SK-N-SH treated with all-trans-retinoic acid at 6 μM for 48 hours (cell line): Measurements from ENCODE around the gene USP6NL.

Source experiments
- ATAC-seq: fragments of 200-7000 bp; cut with Tn5 transposase; 3 replicates; pipeline ENCODE4 v1.9.1; 2020; ENCODE audit warnings: mild to moderate bottlenecking, moderate library complexity
- ARNTL ChIP-seq: fragments of 450-650 bp; formaldehyde crosslinking; IDR thresholded peaks from 2 replicates; pipeline ENCODE4 v1.5.0; 2020; ENCODE audit warnings: low read depth, mild to moderate bottlenecking, moderate library complexity, borderline replicate concordance
- CSDC2 ChIP-seq: fragments of 250-450 bp; sonication (Bioruptor Pico); IDR thresholded peaks from 2 replicates; pipeline ENCODE4 v1.5.0; 2020; ENCODE audit warnings: mild to moderate bottlenecking, moderate library complexity
- ESRRG ChIP-seq: fragments of 250-450 bp; sonication (Bioruptor Pico); IDR thresholded peaks from 2 replicates; pipeline ENCODE4 v1.6.1; 2021; ENCODE audit warnings: mild to moderate bottlenecking
- GLIS3 ChIP-seq: fragments of 250-450 bp; sonication (Bioruptor Pico); IDR thresholded peaks from 2 replicates; pipeline ENCODE4 v1.5.0; 2020; ENCODE audit warnings: mild to moderate bottlenecking, moderate library complexity
- ISL1 ChIP-seq: fragments of 250-450 bp; sonication (Bioruptor Pico); IDR thresholded peaks from 2 replicates; pipeline ENCODE4 v2.1.2; 2022; ENCODE audit warnings: mild to moderate bottlenecking, moderate library complexity
- RARB ChIP-seq: fragments of 250-450 bp; sonication (Bioruptor Pico); IDR thresholded peaks from 2 replicates; pipeline ENCODE4 v1.8.0; 2021; ENCODE audit warnings: mild to moderate bottlenecking, moderate library complexity
- SNAI2 ChIP-seq: fragments of 250-450 bp; sonication (Bioruptor Pico); IDR thresholded peaks from 2 replicates; pipeline ENCODE4 v1.5.0; 2020; ENCODE audit warnings: mild to moderate bottlenecking, moderate library complexity
- TOX ChIP-seq: fragments of 250-450 bp; sonication (Bioruptor Pico); IDR thresholded peaks from 2 replicates; pipeline ENCODE4 v1.8.0; 2021; ENCODE audit warnings: mild to moderate bottlenecking, moderate library complexity, borderline replicate concordance
- ZC3H10 ChIP-seq: fragments of 250-450 bp; sonication (Bioruptor Pico); IDR thresholded peaks from 2 replicates; pipeline ENCODE4 v1.5.1; 2021; ENCODE audit warnings: mild to moderate bottlenecking, moderate library complexity
- ZFP3 ChIP-seq: fragments of 250-450 bp; sonication (Bioruptor Pico); IDR thresholded peaks from 2 replicates; pipeline ENCODE4 v1.5.0; 2020; ENCODE audit warnings: mild to moderate bottlenecking, moderate library complexity
- ZFP30 ChIP-seq: fragments of 450-650 bp; formaldehyde crosslinking; IDR thresholded peaks from 2 replicates; pipeline ENCODE4 v1.5.0; 2022; ENCODE audit warnings: mild to moderate bottlenecking, moderate library complexity
- ZNF8 ChIP-seq: fragments of 450-650 bp; formaldehyde crosslinking; IDR thresholded peaks from 2 replicates; pipeline ENCODE4 v1.5.0; 2020; ENCODE audit warnings: mild to moderate bottlenecking, moderate library complexity
- TF ChIP-seq, protein P1 (sequence below): fragments of 250-450 bp; sonication (Bioruptor Pico); IDR thresholded peaks from 2 replicates; pipeline ENCODE4 v1.8.0; 2021; ENCODE audit warnings: low read depth, mild to moderate bottlenecking, moderate library complexity, borderline replicate concordance
- TF ChIP-seq, protein P2 (sequence below): fragments of 250-450 bp; sonication (Bioruptor Pico); IDR thresholded peaks from 2 replicates; pipeline ENCODE4 v1.5.1; 2021; ENCODE audit warnings: mild to moderate bottlenecking, moderate library complexity
- TF ChIP-seq, protein P3 (sequence below): fragments of 250-450 bp; sonication (Bioruptor Pico); IDR thresholded peaks from 2 replicates; pipeline ENCODE4 v1.5.1; 2020; ENCODE audit warnings: low read depth, mild to moderate bottlenecking, moderate library complexity
- TF ChIP-seq, protein P4 (sequence below): fragments of 250-450 bp; sonication (Bioruptor Pico); IDR thresholded peaks from 2 replicates; pipeline ENCODE4 v1.5.0; 2020; ENCODE audit warnings: mild to moderate bottlenecking, moderate library complexity

USP6NL gene

DNA sequence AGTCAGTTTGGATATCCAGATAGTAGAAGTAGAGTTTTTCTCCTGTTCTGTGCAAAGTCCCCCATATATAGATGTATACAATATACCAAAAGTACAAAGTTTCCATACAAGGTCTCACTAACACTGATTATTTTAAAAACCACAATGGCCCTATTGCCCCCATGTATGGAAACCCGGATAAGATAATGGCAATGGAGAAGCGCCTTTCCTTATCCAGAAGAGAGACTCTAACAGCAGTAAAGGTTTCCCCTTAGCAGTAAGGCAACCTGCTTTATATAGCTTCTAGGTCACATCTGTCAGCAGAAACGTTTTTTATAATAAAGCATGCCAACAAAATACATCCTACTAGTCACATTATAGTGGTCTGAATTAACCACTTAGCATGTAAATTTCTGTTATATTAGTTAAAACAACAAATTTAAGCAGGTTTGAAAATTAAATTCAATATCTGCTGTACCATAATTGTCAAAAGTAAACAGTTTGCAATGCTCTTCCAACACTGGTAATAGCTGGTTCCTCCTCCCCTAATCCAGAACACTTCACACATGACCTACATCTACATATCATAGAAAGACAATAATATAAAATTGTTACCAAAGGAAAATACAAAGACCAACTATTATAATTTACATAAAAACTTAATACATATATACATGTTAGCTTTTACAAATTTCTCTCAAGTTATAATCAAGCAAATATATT lies 22.4 kb downstream of the USP6NL start:
- ATAC-seq: no peak

DNA sequence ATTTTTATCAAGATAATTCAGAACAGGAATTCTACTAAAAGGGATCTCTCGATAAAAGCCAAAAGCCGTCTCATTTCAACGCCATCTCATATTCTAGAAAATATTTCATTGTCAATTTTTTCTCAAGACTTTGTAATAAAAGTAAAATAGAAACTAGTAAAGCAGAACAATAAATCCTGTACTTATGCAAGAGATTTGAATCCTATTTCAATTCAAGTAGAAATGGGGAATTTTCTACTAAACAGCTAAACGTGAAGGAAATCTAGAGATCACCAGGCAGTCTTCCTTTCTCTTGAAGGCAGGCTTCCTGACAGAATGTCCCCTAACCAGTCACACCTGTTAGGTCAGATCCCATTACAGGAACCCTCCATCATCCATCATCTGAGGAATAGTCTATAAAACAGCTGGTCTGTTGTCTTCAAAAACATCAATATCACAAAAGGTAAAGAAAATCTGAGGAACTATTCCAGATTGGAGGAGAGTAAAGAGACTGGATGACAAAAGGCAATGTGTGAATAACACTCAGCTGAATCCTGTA lies 23.7 kb downstream of the USP6NL start:
- TF ChIP-seq SNAI2 (CRISPR knock-in tag): no peak
- TF ChIP-seq ARNTL: no peak
- no peak for ATAC-seq

More for the DNA sequence above, 22.4 kb downstream of the USP6NL start:
- no peak for TF ChIP-seq ARNTL
- no peak for TF ChIP-seq ZFP3 (CRISPR knock-in tag)
- TF ChIP-seq TOX (CRISPR knock-in tag): no peak
- TF ChIP-seq, protein P1, sequence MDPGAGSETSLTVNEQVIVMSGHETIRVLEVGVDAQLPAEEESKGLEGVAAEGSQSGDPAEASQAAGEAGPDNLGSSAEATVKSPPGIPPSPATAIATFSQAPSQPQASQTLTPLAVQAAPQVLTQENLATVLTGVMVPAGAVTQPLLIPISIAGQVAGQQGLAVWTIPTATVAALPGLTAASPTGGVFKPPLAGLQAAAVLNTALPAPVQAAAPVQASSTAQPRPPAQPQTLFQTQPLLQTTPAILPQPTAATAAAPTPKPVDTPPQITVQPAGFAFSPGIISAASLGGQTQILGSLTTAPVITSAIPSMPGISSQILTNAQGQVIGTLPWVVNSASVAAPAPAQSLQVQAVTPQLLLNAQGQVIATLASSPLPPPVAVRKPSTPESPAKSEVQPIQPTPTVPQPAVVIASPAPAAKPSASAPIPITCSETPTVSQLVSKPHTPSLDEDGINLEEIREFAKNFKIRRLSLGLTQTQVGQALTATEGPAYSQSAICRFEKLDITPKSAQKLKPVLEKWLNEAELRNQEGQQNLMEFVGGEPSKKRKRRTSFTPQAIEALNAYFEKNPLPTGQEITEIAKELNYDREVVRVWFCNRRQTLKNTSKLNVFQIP (CRISPR knock-in tag): no peak
- TF ChIP-seq CSDC2 (CRISPR knock-in tag): no peak
- TF ChIP-seq SNAI2 (CRISPR knock-in tag): no peak
- TF ChIP-seq, protein P2, sequence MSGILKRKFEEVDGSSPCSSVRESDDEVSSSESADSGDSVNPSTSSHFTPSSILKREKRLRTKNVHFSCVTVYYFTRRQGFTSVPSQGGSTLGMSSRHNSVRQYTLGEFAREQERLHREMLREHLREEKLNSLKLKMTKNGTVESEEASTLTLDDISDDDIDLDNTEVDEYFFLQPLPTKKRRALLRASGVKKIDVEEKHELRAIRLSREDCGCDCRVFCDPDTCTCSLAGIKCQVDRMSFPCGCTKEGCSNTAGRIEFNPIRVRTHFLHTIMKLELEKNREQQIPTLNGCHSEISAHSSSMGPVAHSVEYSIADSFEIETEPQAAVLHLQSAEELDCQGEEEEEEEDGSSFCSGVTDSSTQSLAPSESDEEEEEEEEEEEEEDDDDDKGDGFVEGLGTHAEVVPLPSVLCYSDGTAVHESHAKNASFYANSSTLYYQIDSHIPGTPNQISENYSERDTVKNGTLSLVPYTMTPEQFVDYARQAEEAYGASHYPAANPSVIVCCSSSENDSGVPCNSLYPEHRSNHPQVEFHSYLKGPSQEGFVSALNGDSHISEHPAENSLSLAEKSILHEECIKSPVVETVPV (CRISPR knock-in tag): no peak
- TF ChIP-seq ZC3H10 (CRISPR knock-in tag): no peak
- no peak for TF ChIP-seq ESRRG (CRISPR knock-in tag)
- TF ChIP-seq, protein P3, sequence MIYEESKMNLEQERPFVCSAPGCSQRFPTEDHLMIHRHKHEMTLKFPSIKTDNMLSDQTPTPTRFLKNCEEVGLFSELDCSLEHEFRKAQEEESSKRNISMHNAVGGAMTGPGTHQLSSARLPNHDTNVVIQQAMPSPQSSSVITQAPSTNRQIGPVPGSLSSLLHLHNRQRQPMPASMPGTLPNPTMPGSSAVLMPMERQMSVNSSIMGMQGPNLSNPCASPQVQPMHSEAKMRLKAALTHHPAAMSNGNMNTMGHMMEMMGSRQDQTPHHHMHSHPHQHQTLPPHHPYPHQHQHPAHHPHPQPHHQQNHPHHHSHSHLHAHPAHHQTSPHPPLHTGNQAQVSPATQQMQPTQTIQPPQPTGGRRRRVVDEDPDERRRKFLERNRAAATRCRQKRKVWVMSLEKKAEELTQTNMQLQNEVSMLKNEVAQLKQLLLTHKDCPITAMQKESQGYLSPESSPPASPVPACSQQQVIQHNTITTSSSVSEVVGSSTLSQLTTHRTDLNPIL (CRISPR knock-in tag): no peak
- TF ChIP-seq RARB (CRISPR knock-in tag): no peak

DNA sequence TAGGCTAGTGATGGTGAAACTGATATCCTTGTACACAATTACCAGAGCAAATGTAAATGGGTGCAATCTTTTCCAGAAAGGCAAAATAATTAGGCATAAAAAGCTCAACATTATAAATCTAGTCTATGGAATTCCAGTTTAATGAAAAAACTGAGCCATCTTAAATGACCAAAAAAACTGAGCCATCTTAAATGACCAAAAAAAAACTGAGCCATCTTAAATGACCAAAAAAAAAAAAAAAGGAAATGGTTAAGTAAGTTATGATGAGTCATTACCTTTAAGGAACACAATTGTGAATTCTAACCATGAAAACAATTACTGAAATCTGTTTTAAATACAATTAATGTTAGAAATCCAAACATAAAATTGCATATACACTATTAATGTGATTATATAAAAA lies 25.3 kb downstream of the USP6NL start:
- TF ChIP-seq ESRRG (CRISPR knock-in tag) (no peak), CSDC2 (CRISPR knock-in tag) (no peak), ISL1 (CRISPR knock-in tag) (no peak), TOX (CRISPR knock-in tag) (no peak), ZFP30 (no peak), RARB (CRISPR knock-in tag) (no peak)
- TF ChIP-seq, protein P3 (CRISPR knock-in tag): no peak
- TF ChIP-seq, protein P4, sequence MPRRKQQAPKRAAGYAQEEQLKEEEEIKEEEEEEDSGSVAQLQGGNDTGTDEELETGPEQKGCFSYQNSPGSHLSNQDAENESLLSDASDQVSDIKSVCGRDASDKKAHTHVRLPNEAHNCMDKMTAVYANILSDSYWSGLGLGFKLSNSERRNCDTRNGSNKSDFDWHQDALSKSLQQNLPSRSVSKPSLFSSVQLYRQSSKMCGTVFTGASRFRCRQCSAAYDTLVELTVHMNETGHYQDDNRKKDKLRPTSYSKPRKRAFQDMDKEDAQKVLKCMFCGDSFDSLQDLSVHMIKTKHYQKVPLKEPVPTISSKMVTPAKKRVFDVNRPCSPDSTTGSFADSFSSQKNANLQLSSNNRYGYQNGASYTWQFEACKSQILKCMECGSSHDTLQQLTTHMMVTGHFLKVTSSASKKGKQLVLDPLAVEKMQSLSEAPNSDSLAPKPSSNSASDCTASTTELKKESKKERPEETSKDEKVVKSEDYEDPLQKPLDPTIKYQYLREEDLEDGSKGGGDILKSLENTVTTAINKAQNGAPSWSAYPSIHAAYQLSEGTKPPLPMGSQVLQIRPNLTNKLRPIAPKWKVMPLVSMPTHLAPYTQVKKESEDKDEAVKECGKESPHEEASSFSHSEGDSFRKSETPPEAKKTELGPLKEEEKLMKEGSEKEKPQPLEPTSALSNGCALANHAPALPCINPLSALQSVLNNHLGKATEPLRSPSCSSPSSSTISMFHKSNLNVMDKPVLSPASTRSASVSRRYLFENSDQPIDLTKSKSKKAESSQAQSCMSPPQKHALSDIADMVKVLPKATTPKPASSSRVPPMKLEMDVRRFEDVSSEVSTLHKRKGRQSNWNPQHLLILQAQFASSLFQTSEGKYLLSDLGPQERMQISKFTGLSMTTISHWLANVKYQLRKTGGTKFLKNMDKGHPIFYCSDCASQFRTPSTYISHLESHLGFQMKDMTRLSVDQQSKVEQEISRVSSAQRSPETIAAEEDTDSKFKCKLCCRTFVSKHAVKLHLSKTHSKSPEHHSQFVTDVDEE (CRISPR knock-in tag): no peak
- no peak for ATAC-seq

DNA sequence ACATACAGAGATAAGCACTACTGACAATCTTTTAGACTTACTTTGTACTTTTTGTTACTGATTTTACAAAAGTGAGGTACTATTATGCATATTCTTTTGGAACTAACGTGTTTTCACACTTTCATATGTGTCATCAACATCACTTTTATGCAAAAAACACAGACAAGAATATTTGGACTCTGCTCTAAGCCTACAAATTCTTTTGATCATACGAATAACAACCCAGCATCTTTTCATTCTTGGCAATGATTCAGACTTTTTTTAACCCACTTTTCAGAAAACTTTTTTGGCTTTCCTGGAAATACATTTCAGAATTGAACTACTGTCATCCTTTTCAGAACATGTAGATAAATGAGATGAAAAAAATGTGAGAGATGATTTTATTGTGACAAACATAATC lies 30.2 kb downstream of the USP6NL start:
- no peak for TF ChIP-seq ARNTL
- no peak for TF ChIP-seq ZNF8 (CRISPR knock-in tag)
- no peak for TF ChIP-seq ZFP3 (CRISPR knock-in tag)
- TF ChIP-seq, protein P1 (CRISPR knock-in tag): no peak
- TF ChIP-seq GLIS3 (CRISPR knock-in tag): no peak
- no peak for ATAC-seq
